HK-2 (cell line): Measurements from ENCODE around the gene RIC8A.

Experiments used
- DNase-seq: peaks from one replicate; pipeline ENCODE4 v3.0.0-alpha.2; 2018; ENCODE audit not compliant: unreplicated experiment

Gene RIC8A

GRCh38 chr11:203945-204586, 3.4 kb upstream of the RIC8A start:
- no peak for DNase-seq

GRCh38 chr11:204587-205109, 2.9 kb upstream of the RIC8A start:
- no peak for DNase-seq

- DNase-seq, result no peak
Observed at GRCh38 chr11:205221-206001, 2.1 kb upstream of the RIC8A start.

DNA sequence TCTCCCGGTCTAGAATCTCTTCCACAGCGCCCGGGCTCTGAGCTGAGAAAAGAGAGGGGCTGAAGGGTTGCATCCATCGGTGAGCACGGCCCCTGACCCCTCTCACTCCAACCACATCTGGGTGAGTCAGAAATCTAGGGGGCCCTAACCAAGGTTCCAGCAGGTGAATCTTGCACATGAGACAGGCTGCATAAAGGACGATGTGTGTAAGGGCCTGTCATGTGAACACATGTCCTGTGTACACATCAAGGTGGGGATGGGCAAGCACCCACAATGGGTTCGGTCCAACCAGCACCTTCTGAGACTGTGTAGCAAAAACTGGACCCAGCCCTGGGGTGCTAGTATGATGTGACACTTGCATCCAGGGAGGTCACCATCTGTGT, 1.5 kb upstream of the RIC8A start:
- no peak for DNase-seq

DNA sequence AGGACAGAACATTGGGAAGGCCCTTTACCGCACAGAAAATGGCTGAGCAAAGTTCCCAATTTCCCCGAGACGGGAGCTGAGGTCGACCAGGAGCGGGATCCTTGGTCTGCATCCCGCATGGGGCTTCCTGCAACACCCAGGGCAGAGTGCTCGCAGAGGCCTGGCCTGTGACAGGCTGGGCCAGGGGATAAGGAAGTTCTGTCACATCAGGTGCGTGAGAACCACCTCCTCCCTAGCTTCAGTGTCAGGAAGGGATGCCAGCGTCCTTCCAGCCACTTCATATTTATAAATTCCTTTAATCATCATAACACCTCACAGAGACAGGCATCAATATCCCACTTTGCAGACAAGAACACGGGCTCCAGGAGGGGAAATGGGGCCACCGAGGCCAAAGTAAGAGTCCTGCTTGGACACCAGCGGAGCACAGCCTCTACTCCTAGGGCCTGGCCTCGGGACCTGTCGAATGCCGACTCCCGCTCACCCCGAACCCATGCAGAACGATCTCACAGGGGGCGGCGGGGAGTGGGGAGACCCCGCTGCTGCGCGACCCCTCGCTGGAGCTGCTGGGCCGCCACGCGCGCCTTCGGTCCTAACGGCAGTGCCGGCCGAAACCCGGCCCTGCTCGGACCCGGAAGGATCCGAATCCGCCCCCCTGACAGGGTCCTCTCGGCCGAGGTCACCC, 841 bp upstream of the RIC8A start:
- no peak for DNase-seq

DNA sequence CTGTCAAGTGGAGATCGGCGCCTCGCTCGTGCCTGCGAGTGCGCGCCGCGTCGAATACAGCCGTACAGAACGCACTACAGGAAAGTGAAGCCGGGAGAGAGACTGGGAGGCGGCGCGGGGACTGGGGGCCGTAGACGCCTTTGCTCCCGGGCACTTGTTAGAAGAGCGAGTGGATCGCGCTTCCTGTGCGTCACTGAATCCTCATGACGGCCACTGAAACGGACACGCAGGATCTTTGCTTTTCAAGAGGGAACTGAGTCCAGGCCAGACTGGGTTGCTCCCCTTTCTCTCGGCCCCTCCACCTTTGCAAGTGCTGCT, 314 bp downstream of the RIC8A start:
- DNase-seq, result no peak

- DNase-seq, result peak; percentile 59
Observed at GRCh38 chr11:208181-208916, 841 bp downstream of the RIC8A start.

DNA sequence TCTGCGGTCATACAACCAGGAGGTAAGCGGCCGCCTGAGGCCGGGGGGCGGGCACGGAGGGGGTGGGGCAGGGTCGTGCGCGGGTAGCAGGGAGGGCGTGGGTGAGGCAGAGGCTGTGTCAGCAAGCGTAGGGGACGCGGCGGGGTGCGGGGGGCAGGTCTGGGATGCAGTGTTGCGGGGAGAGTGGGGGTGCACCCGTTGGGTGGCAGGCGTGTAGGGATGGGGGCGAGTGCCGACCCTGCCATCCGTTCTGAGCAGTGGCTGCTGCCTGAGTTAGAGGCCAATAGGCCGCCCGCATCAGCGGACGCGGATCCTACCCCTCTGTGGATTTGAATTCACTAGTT, 1.4 kb downstream of the RIC8A start:
- peak; percentile 21 for DNase-seq

DNA sequence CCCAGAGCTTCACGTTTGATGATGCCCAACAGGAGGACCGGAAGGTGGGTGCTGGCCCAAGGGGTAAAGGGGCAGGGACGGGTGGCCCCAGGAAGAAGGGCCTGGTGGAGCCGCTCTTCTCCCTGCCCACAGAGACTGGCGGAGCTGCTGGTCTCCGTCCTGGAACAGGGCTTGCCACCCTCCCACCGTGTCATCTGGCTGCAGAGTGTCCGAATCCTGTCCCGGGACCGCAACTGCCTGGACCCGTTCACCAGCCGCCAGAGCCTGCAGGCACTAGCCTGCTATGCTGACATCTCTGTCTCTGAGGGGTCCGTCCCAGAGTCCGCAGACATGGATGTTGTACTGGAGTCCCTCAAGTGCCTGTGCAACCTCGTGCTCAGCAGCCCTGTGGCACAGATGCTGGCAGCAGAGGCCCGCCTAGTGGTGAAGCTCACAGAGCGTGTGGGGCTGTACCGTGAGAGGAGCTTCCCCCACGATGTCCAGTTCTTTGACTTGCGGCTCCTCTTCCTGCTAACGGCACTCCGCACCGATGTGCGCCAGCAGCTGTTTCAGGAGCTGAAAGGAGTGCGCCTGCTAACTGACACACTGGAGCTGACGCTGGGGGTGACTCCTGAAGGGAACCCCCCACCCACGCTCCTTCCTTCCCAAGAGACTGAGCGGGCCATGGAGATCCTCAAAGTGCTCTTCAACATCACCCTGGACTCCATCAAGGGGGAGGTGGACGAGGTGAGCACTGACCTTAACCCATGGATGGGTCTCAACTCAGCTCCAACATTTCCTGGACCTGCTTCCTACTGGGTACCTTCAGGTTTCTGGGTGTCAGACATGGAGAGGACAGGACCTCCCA, 2.0 kb downstream of the RIC8A start:
- no peak for DNase-seq

DNA sequence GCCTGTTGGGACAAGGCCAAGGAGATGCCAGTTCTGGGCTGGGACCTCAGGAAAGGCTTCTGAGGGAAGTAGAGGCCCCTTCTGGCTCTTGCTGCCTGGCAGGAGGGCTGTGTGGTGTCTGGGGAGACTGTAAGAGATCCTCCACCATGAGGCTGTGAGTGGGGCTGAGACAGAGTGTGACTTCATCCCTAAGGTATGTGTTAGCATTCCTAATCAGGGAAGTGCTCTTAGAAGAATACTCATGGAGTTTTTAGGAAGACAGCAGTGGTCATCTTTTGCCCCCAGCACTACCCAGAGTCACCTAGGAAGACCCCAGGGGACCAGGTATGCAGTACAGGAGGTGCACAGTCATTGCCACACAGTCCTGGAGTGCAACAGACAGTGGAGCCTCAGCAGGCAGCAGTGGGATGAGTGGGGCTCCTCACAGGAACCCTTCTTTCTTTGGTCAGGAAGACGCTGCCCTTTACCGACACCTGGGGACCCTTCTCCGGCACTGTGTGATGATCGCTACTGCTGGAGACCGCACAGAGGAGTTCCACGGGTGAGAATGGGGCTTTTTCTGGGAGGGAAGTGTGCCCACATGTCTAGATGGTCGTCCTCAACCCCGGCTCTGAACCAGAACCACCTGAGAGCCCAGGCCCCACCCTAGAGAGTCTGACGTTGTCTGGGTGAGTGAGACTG, 2.8 kb downstream of the RIC8A start:
- peak; percentile 49 for DNase-seq

DNA sequence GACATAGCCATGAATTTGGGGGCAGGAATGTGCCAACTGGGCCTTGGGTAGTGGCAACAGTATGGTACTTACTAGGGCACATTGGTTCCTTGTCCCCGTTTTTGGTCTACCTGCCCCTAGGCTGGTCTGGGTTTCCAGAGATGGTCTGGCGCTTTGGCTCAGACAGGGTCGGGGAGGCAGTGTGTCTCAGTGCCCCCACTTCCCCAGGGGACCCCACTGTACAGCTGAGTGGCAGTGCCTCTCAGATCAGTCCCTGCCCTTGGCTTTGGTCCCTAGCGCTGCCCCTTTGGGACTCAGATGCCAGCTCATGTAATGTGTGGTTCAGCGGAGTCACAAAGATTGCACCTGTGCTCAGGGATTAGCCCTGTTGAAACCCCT, 3.3 kb downstream of the RIC8A start:
- DNase-seq, result no peak

GRCh38 chr11:211295-211694, 3.8 kb downstream of the RIC8A start:
- no peak for DNase-seq

DNA sequence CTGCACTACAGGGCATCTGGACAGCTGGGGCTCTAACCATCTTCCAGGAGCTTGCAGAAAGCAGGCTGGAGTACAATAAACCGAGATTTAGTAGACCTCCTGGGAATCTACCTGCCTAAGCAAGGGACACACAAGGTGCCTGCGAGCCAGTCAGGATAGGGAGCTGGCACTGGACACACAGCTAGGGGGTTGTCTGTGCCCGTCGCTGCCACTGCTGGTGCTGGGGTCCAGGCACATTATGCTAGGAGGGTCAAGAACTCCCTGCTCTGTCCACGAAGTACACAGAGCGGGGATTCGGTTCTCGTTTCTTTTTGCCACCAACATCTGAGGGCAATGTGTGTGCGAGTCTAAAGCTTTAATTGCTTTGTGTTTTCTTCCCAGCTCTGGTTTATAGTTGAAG, 4.2 kb downstream of the RIC8A start:
- no peak for DNase-seq

DNA sequence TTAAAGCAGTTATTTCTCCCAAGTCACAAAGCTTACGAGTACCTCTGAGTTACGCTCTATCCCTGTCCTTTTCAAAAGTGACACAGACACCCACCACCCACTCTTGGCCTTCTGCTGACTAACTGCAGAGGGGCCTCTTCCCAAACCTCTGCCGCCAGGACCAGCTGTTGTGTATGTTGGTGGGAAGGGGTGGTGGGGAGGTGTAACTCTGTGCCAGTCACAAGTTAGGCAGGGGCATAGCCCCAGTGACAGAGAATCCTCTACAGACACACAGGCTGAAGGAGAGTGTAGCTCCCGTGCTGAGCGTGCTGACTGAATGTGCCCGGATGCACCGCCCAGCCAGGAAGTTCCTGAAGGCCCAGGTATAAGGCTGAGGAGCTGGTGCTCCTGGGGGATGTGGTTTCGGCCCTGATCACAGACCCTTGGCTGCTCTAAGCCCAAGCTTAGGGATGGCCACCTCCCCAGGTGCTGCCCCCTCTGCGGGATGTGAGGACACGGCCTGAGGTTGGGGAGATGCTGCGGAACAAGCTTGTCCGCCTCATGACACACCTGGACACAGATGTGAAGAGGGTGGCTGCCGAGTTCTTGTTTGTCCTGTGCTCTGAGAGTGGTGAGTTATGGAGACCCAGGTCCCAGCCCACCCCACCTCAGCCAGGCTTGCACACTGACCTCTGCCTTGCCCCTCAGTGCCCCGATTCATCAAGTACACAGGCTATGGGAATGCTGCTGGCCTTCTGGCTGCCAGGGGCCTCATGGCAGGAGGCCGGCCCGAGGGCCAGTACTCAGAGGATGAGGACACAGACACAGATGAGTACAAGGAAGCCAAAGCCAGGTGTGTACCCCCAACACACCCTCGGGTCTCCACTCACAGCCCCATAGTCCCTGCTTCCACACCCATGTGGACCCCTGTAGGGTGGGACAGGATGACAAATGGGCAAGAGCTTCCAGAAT, 4.9 kb downstream of the RIC8A start:
- no peak for DNase-seq

GRCh38 chr11:213111-213510, 5.6 kb downstream of the RIC8A start:
- DNase-seq, result no peak

GRCh38 chr11:214083-214482, 6.6 kb downstream of the RIC8A start:
- no peak for DNase-seq

GRCh38 chr11:215581-216037, 8.1 kb downstream of the RIC8A start:
- no peak for DNase-seq

GRCh38 chr11:216081-216974, 8.8 kb downstream of the RIC8A start:
- no peak for DNase-seq

GRCh38 chr11:217704-218103, 10.2 kb downstream of the RIC8A start:
- DNase-seq, result no peak
